Measurements from ENCODE around the gene OGFR. TPM values are rescaled to one million over a fixed set of nuclear protein-coding genes. Genes with fewer than 3 reads are reported as not detected.

Gene OGFR
- total RNA-seq, 1 donor from 2014 or later: 7.0 TPM

- no peaks in the 10 kb centered on the region for H3K9me3 ChIP-seq (ENCODE audit: low read depth)
- no peak overlapping the region for H3K4me2 ChIP-seq
- H3K4me1 Mint-ChIP-seq: peaks cover 16% of the 10 kb centered on the region
- DNase-seq (ENCODE audit: low spot score): no peak
- peaks cover 12% of the 10 kb centered on the region for H3K4me1 ChIP-seq
- H3K79me2 ChIP-seq (ENCODE audit: low read depth): no peaks in the 10 kb centered on the region
- H3K9me3 Mint-ChIP-seq: no peaks in the 10 kb centered on the region
- H2AFZ ChIP-seq (replicated peaks): no peak overlapping the region
- peaks cover 11% of the 10 kb centered on the region for H3K27me3 ChIP-seq
- H3K36me3 ChIP-seq: no peaks in the 10 kb centered on the region
- peaks cover 18% of the 10 kb centered on the region for H3F3A ChIP-seq (ENCODE audit: low read depth)
- TF ChIP-seq EZH2 (IDR thresholded peaks at IDR 0.05) (no peak), EZH2phosphoT487 (IDR thresholded peaks at IDR 0.05) (no peak)
- TF ChIP-seq, protein P1, sequence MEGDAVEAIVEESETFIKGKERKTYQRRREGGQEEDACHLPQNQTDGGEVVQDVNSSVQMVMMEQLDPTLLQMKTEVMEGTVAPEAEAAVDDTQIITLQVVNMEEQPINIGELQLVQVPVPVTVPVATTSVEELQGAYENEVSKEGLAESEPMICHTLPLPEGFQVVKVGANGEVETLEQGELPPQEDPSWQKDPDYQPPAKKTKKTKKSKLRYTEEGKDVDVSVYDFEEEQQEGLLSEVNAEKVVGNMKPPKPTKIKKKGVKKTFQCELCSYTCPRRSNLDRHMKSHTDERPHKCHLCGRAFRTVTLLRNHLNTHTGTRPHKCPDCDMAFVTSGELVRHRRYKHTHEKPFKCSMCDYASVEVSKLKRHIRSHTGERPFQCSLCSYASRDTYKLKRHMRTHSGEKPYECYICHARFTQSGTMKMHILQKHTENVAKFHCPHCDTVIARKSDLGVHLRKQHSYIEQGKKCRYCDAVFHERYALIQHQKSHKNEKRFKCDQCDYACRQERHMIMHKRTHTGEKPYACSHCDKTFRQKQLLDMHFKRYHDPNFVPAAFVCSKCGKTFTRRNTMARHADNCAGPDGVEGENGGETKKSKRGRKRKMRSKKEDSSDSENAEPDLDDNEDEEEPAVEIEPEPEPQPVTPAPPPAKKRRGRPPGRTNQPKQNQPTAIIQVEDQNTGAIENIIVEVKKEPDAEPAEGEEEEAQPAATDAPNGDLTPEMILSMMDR (IDR thresholded peaks at IDR 0.05): no peak
- peaks cover 30% of the 10 kb centered on the region for H4K20me1 ChIP-seq (ENCODE audit: low read depth)
- H3K36me3 Mint-ChIP-seq: peaks cover 3% of the 10 kb centered on the region
- no peak overlapping the region for H3K9ac ChIP-seq
- H3K4me3 Mint-ChIP-seq: no peak overlapping the region
- peaks cover 14% of the 10 kb centered on the region for H3K27me3 Mint-ChIP-seq (ENCODE audit: insufficient read depth, low read depth)
- H3K4me3 ChIP-seq: no peak overlapping the region
- H3K27ac ChIP-seq: no peak overlapping the region
- H3K27ac Mint-ChIP-seq: no peak overlapping the region
These were observed 6.7 kb downstream of the OGFR start for GRCh38 chr20:62811320-62811719.

DNA sequence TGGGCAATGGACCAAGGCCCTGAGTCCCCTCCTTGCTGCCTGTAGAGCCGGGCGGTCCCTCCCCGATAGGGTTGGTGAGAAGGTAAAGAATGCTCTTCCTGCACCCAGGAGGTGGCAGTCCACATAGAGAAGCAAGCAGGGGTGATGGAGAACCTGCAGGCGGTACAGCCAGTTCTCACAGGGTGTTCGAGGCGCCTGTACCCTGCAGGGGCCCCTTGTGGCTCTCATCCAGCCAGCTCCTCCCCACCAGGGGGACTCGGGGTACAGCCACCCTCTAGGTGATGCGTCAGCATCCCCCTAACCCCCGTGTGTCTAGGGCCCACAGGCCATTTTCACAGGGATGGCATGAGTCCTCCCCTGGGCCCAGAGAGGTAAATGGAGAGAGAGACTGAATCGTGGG lies 7.1 kb downstream of the OGFR start:
- Histone ChIP-seq H3K27me3 (peaks cover 15% of the 10 kb centered on the region), H3K4me1 (peaks cover 9% of the 10 kb centered on the region), H4K20me1 (ENCODE audit: low read depth) (peaks cover 26% of the 10 kb centered on the region), H2AFZ (replicated peaks) (no peak overlapping the region), H3K27ac (no peak overlapping the region), H3K9ac (no peak overlapping the region), H3K4me3 (no peak overlapping the region), H3K4me2 (no peak overlapping the region), H3K9me3 (ENCODE audit: low read depth) (no peaks in the 10 kb centered on the region), H3K79me2 (ENCODE audit: low read depth) (no peaks in the 10 kb centered on the region), H3F3A (ENCODE audit: low read depth) (peaks cover 20% of the 10 kb centered on the region), H3K36me3 (no peaks in the 10 kb centered on the region)
- Mint-ChIP-seq H3K36me3 (peaks cover 3% of the 10 kb centered on the region), H3K27me3 (ENCODE audit: insufficient read depth, low read depth) (peaks cover 13% of the 10 kb centered on the region), H3K27ac (no peak overlapping the region), H3K4me1 (peaks cover 12% of the 10 kb centered on the region), H3K4me3 (no peak overlapping the region), H3K9me3 (no peaks in the 10 kb centered on the region)
- no peak for DNase-seq (ENCODE audit: low spot score)
- no peak for TF ChIP-seq EZH2 (IDR thresholded peaks at IDR 0.05)
- no peak for TF ChIP-seq EZH2phosphoT487 (IDR thresholded peaks at IDR 0.05)
- TF ChIP-seq, protein P1 (IDR thresholded peaks at IDR 0.05): no peak

DNA sequence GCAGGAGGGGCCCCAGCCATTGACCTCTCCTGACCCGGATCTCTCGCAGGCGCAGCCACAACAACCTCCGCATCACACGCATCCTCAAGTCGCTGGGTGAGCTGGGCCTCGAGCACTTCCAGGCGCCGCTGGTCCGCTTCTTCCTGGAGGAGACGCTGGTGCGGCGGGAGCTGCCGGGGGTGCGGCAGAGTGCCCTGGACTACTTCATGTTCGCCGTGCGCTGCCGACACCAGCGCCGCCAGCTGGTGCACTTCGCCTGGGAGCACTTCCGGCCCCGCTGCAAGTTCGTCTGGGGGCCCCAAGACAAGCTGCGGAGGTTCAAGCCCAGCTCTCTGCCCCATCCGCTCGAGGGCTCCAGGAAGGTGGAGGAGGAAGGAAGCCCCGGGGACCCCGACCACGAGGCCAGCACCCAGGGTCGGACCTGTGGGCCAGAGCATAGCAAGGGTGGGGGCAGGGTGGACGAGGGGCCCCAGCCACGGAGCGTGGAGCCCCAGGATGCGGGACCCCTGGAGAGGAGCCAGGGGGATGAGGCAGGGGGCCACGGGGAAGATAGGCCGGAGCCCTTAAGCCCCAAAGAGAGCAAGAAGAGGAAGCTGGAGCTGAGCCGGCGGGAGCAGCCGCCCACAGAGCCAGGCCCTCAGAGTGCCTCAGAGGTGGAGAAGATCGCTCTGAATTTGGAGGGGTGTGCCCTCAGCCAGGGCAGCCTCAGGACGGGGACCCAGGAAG lies 7.7 kb downstream of the OGFR start:
- no peak overlapping the region for H3K4me3 Mint-ChIP-seq
- no peak overlapping the region for H2AFZ ChIP-seq (replicated peaks)
- H4K20me1 ChIP-seq (ENCODE audit: low read depth): peaks cover 20% of the 10 kb centered on the region
- H3K36me3 ChIP-seq: no peaks in the 10 kb centered on the region
- no peak overlapping the region for H3K4me3 ChIP-seq
- no peak overlapping the region for H3K4me2 ChIP-seq
- H3K27me3 ChIP-seq: peaks cover 22% of the 10 kb centered on the region
- peaks cover 20% of the 10 kb centered on the region for H3F3A ChIP-seq (ENCODE audit: low read depth)
- TF ChIP-seq EZH2 (IDR thresholded peaks at IDR 0.05) (no peak), EZH2phosphoT487 (IDR thresholded peaks at IDR 0.05) (no peak)
- TF ChIP-seq, protein P1 (IDR thresholded peaks at IDR 0.05): no peak
- H3K27ac ChIP-seq: no peak overlapping the region
- H3K9me3 Mint-ChIP-seq: no peaks in the 10 kb centered on the region
- H3K4me1 Mint-ChIP-seq: peaks cover 11% of the 10 kb centered on the region
- H3K27me3 Mint-ChIP-seq (ENCODE audit: insufficient read depth, low read depth): peaks cover 13% of the 10 kb centered on the region
- no peak for DNase-seq (ENCODE audit: low spot score)
- H3K9ac ChIP-seq: no peak overlapping the region
- no peak overlapping the region for H3K27ac Mint-ChIP-seq
- H3K36me3 Mint-ChIP-seq: peaks cover 3% of the 10 kb centered on the region
- H3K79me2 ChIP-seq (ENCODE audit: low read depth): no peaks in the 10 kb centered on the region
- H3K9me3 ChIP-seq (ENCODE audit: low read depth): no peaks in the 10 kb centered on the region
- peaks cover 9% of the 10 kb centered on the region for H3K4me1 ChIP-seq

Data from neural progenitor cell (in vitro differentiated cells).